NCI-H1105 treated with DMSO at 0.1 percent for 48 hours (cell line): ENCODE measurements around the gene MYPOP.
"Not testable (repeated sequence)": the region's sequence is repeated elsewhere in the genome, so short reads cannot be mapped to it uniquely, and the experiment has no call there.

ENCODE experiments used
- DNase-seq: peaks from one replicate; lab custom pipeline; 2025; lab: John Stamatoyannopoulos, UW

The MYPOP gene

DNA sequence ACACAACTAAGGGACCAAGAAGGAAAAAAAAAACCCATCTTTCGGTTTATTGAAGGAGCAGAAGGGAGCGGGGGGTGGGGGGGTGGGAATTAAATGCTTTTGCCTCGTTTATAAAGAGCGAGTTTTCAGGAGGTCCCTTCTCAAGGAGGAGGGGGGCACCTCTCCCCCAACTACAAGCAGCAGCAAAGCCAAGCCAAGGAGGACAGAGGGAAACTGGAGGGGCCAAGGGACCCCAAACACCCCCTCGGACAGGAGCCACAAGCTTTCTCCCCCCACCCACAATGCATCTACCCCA lies 18.9 kb downstream of the MYPOP start:
- no peak for DNase-seq

DNA sequence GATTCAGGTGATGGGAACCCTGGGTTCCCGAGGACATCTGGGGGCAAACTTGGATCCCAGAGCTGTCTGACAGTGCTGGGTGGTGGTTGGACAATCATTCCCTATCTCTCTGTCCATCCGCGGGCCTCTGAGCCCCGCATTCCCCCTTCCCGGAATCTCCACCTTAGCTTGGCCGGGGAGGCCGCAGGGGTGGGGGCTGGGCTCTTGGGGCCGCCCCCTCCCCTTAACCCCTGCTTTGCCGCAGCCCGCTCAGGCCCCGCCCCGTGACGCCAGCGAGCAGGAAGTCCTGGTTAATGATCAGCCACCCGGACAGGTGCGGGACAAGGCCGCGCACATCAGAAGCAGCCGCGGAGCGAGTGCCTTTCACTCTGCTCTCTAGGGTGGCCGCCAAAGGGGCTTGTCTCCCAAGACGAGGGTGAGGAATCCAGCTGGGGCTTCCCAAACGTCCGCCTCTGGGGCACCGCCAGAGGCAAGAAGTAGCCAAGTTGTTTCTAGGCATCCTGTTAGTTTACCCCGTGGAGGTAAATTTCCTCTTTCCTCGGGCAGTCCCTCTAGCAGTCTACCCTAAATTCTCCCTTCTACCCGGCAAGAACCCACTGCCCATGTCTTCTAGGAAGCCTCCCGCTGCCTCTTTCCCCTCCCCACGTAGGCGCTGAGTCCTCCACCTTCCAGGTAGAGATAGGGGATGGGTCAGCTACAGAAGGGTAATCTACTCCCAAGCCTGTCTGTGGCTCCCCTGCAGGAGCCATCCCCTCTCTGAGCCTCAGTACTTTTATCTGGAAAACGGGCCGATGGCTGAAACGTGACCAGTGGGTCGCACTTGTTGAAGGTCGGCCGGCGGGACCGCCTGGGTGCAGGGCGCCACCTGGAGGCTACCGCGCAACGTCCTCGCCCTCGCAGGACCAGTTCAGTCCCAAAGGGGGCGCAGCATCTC lies 19.5 kb downstream of the MYPOP start:
- peak; percentile 62 for DNase-seq

DNA sequence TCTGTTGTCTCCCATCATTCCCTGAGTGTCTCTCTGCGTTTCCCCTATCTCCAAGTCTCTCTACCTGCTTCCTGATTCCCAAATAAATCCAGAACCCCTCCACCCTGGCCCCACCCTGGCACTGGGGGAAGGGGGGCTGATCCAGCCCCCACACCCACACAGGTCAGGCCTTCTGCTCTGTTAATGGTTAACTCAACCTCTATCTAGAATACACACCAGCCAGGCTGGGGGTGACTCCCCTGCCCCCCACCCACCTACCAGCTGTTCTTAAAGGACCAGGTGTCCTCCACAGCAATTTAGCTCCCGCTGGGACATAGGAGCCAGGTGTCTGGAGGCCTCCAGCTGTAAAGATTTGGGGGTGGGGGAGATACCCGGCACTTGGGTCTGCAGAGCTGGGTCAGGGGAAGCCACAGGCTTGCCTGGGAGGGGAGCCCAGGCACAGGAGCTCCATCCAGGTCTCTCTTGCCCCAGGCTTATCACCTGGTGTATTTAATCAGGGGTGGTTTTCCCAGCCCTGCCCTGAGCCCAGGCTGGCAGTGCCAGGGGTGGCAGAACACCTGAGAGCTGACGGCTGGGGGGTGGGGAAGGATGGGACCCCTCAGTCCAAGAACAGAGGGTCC lies 20.4 kb downstream of the MYPOP start:
- peak; percentile 24 for DNase-seq

DNA sequence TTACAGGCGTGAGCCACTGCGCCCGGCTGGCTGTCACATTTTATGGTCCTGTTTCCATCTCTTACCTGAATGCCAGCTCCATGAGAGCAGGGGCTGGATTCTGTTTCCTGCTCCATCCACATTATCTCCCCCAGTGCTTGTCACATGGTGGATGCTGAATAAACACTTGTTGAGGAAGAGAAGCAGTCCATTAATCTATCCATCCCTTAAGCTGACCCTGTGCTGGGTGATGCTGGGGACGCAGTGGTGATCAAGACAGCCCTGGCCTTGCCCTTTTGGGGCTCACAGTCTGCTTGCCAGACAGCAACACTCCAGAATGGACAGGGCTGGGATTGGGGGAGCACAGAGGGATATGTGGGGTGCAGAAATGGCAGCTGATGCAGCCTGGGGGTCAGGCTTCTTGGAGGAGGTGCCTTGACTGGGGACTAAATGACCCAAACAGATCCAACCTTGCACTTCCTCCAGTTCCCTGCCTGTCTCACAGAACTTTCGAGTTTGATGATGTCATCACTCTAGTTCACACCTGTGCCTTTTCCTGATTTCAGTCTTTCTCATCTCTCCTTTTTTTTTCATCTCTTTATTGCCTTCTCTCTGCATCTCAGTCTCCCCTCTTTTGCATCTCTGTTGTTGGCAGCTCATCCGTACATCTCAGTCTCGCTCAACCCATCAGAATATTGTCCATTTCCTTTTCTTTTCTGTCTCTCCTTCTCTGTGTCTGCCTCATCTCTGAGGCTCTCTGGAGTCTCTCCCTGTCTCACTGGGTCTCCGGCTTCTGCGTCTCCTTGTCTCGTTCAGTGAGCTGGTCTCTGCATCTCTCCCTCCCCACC lies 21.1 kb downstream of the MYPOP start:
- no peak for DNase-seq

DNA sequence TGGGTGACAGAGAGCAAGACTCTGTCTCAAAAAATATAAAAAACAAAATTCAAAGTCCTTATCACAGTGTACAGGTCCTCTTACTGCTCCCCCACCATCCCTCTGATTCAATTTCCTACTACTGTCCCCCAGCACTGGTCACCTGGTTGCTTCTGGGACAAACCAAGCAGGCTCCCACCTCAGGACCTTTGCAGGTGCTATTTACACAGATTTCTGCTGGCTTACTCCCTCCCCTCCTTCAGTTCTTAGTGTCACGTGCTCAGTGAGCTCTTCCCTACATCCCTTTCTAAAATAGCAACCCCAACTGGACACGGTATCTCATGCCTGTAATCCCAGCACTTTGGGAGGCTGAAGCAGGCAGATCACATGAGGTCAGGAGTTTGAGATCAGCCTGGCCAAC lies 22.4 kb downstream of the MYPOP start:
- DNase-seq: no peak

DNA sequence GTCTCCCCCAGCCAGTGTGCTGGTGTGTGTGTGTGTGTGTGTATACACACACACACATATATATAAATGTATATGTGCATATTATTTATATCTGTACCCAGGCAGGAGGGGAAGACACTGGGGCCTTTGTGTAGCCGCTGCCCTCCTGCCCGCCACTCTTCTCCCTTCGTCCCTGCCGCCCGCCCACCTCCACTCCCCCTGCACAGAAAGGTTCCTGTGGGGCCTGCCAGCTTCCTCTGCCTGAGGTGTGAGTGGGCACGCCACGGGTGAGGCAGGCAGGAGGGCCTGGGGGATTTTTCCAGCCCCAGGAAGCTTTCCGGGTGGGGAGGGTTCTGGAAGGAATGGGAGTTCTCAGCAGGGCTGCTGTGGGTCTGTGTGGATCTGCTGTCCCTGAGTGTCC lies 23.4 kb downstream of the MYPOP start:
- no peak for DNase-seq

DNA sequence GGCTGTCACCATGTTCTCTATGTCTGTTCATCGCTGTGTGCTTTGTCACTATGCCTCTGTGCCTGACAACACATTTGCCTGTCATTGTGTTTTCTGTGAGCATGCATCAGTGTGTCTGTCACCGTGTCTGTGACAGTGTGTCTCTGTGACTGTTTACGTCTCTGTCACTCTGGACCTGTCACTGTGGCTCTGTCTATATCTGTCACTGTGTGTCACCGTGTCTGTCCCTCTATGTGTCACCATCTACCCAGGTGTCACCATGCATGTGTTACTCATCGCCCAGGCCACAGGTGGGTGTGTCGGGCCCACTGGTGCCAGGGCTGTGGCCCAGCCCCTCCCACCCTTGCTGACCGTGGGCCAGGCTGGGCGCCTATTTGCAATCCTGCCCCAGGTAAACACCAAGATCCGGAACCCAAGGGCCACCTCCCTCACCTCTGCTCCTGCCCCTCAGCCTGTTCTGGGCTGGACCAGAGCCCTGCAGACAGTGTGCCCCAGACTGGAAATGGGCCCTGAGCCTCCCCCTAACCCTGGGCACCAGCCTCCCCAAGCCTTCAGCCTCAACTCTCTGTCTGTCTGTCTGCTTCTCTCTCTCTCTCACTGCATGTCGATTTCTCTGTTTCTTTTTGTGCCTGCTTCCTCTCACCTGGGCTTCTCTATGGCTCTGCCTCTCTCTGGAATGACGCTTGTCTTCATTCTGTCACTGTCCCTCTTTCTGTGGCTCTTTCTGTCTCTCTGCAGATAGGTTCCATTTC lies 24.2 kb downstream of the MYPOP start:
- no peak for DNase-seq

DNA sequence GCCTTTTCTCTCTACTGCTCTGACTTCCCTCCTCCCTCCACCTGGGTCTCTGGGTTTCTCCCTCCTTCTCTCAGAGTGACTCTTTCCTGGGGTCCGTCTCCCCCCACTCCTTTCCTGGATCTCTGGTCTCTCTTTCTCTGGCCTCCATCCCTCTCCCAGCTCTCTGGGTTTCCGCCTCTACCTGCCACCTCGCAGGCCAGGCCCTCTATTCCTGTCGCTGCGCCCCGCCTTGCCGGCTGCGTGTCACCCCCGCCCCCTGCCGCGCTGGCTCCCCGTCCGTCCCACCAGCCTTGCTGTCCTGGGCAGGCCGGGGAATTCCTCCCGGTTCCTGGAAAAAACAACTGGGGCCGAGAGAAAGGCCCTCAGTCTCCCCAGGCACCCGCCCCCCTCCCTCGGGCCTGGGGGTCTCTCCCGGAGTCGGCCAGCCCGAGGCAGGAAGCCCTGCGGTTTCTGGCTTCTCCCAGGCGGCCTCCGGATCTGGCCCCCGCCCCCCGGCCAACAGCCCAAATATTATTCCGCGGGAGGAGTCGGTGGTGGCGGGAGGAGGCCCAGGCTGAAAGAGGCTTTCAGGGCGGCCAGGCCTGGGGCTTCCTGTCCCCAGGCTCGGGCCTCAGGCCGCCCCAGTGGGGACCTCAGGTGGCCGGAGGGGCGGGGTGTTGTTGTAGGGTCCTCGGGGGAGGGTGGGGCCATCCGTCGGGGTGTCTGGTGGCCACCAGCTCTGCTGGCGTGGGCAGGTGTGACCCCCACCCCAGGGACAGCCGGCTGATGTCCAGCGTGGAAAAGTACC lies 25.8 kb downstream of the MYPOP start:
- DNase-seq: no peak

DNA sequence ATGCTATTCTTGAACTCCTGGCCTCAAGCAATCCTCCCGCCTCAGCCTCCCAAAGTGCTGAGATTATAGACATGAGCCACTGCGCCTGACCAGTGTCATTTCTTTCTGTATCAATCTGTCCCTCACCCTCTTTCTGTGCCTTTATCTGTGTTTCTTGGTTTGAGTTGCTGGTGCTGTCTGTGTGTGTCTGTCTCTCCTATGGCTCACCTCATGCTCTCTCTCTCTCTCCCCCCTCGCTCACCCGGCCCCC lies 26.3 kb downstream of the MYPOP start:
- no peak for DNase-seq

DNA sequence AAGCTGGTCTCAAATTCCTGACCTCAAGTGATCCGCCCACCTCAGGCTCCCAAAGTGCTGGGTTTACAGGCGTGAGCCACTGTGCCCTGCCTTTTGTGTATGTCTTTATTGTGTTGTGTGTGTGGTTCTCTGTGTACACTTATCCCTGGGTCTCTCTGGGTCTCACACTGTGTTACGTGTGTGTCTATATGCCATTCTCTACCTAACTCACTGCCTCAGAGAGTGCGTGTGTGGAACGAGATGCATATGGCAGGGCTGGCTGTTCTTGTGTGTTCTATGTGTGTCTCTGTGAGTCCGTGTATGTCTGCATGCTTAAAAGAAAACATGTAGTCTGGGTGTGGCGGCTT lies 27.8 kb downstream of the MYPOP start:
- no peak for DNase-seq

DNA sequence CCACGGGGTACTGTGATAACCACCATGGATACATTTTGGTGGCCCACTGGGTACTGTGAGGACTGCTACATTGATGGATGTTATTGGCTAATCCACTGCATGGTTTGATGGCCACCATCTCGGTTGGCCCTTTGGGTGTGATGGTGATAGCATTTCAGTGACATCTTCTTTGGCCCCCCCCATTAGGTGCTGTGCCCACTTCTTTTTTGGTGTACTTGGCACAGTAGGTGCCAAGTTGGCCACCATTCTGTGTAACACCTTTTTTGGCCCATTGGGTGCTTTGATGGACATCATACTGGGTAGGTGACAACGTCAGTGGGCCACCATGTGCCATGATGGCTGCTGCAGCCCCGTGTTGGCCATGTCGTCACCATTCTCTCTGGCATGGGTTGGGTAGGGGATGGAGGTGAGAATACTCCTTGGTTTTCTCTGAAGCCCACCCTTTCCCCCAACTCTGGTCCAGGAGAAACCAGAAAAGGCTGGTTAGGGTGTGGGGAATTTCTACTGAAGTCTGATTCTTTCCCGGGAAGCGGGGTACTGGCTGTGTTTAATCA lies 29.1 kb downstream of the MYPOP start:
- no peak for DNase-seq

DNA sequence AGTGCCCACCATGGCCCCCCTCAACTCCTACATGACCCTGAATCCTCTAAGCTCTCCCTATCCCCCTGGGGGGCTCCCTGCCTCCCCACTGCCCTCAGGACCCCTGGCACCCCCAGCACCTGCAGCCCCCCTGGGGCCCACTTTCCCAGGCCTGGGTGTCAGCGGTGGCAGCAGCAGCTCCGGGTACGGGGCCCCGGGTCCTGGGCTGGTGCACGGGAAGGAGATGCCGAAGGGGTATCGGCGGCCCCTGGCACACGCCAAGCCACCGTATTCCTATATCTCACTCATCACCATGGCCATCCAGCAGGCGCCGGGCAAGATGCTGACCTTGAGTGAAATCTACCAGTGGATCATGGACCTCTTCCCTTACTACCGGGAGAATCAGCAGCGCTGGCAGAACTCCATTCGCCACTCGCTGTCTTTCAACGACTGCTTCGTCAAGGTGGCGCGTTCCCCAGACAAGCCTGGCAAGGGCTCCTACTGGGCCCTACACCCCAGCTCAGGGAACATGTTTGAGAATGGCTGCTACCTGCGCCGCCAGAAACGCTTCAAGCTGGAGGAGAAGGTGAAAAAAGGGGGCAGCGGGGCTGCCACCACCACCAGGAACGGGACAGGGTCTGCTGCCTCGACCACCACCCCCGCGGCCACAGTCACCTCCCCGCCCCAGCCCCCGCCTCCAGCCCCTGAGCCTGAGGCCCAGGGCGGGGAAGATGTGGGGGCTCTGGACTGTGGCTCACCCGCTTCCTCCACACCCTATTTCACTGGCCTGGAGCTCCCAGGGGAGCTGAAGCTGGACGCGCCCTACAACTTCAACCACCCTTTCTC lies 30.1 kb downstream of the MYPOP start:
- DNase-seq: no peak

DNA sequence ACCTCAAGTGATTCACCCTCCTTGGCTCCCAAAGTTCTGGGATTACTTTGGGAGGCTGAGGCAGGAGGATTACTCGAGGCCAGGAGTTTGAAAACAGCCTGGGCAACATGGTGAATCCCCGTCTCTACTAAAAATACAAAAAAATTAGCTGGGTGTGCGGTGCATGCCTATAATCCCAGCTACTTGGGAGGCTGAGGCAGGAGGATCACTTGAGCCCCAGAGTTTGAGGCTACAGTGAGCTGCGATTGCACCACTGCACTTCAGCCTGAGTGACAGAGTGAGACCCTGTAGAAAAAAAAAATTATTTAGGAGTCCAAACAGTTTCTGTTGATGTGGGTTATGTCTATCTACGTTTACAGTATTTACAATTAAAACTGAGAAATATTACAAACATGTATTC lies 31.6 kb downstream of the MYPOP start:
- no peak for DNase-seq

DNA sequence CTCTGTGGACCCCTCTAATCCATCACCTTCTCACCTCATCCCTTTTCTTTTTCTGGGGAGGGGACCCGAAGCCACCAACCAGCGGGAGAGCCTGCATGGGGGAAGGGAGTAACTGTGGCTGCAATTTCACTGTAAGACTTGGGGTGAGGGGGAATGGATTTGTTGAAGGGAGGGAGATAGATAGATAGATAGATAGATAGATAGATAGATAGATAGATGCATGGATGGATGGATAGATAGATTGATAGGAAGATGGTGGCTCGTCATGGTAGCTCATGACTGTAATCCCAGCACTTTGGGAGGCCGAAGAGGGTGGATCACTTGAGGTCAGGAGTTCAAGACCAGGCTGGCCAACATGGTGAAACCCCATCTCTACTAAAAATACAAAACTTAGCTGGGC lies 35.2 kb downstream of the MYPOP start:
- not testable (repeated sequence) for DNase-seq

DNA sequence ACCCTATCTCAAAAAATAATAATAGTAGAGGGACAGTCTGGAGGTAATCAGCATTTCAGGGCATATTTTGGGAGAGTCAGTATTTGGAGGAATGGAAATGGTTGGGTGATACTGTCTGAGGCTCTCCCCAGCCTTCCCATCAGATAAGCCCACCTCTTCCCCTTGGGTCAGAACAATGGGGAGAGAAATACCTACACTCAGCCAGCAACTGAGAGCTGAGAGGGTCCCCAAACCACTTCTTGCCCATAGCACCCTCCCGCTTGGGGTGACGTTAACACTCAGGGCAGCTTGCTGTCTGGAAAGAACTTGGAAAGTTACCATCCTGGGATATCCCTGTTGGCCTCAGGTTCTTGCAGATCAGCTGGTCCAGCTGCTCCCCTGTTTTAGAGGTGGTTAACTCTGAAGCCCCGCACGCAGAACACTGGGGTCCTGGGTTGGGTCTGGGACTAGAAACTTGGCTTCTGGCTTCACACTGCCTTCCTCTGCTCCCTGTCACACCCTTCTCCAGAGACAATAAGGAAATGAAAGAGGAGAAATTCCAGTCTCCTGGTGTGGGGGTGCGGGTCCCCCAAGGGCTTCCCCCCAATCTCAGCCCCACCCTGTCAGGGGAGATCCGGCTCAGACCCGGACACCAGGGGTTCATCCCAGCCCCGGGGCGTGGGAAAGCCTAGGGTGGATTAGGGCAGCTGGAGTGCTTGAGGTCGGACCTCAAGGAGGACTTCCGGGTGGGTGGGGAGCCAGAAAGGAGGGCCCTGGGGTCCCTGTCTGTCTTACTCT lies 35.8 kb downstream of the MYPOP start:
- no peak for DNase-seq

DNA sequence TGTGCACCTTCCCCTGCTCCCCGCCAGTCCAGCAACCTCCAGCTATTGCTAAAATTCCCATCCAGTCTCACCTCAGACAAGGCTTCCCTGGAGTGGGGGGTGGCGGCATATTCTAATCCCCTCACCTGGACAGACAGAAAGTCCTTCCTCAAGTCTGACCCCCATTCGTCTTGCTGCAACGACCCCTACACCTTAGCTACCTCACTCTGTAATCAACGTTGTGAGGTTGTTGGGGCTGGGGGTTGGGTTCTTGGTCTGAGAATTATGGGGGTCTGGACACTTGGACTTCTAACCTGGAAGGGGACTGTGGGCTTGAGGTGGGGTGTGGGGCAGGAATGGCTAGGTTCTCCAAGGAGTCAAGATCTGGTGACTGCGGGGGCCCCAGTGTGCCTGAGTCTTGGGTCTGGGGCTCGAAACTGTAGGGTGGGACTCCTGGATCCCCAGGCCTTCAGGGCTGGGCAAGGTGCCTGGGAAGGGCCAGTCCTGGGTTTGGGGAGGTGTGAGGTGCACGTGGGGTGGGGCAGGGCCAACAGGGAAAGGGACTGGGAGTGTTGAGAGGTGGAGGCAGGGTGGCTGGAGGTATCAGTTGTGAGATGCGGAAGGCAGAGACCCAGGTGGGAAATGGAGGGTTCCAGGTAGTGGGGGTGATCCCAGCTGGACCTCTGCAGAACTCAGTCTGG lies 37.0 kb downstream of the MYPOP start:
- DNase-seq: no peak

DNA sequence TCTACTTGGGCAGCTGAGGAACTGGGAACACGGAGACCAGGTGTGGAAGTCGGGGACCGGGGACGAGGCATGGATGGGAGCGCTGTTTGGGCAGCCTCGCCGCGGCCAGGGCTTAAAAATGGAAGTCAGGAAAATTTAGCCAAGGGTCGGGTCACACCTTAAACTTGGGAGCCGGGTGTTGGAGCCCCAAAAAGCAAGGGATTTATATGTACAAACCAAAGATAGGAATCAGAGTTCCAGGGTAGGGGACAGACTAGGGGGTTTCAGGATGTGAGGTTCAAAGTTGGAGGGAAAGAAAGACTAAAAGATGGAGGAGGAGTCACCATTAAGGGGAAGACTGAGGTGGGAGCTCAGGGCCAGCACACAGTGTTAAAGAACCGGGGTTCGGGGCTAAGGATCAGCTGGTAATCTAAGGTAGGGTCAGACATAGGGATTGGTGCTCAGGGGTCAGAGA lies 37.8 kb downstream of the MYPOP start:
- DNase-seq: no peak

DNA sequence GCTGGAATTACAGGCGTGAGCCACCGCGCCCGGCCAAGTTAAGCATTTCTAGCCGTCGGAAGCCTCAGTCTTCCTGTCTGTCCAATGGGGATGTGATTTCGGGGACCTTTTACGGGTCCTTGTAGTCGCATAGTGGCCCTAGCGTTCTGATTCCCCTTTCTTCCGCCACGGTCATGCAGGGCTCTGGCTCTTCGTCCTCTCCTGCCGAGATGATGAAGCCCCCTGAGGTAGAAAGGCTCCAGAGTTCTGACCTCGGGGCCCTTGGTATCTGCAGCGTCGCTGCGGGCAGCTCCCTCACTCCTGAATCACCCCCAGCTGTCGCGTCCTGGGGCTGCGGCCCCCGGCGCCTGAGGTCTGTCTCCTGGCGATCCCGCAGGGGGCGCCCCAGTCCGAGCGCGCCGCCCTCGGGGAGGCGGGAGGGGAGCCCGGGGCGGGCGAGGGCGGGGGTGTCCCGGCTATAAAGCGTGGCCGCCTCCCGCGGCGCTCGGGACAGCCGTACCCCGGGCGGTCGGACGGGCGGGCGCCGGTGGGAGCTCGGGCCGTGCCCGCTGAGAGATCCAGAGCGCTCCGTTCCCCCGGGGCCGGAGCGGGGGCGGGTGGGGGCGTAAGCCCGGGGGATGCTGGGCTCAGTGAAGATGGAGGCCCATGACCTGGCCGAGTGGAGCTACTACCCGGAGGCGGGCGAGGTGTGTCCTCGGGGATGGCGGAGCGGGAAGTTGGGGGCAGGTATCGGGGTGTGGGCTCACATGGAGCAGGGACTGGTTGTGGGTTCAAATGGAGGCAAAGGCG lies 38.4 kb downstream of the MYPOP start, which contains the start of gene FOXA3:
Gene FOXA3, plus strand, starts transcription at position 487 of the 789 bp plus-strand sequence. Its CDS starts 131 bp downstream, at position 618.
- no peak for DNase-seq
